ENCODE data around the gene ANKMY1. TPM values are rescaled to one million over a fixed set of nuclear protein-coding genes. Genes with fewer than 3 reads are reported as not detected.

The ANKMY1 gene
- total RNA-seq, 1 donor from 2014 or later = 16.8 TPM

- Mint-ChIP-seq H3K27ac (no peak overlapping the region), H3K36me3 (peaks cover 3% of the 10 kb centered on the region), H3K4me3 (no peak overlapping the region), H3K9me3 (no peaks in the 10 kb centered on the region), H3K27me3 (no peaks in the 10 kb centered on the region), H3K4me1 (ENCODE audit: unreplicated experiment) (peaks cover 9% of the 10 kb centered on the region)
- TF ChIP-seq CTCF (conservative IDR thresholded peaks at IDR 0.05) = no peak
- no peak for DNase-seq (ENCODE audit: extremely low spot score, unreplicated experiment)
These were observed 46.1 kb upstream of the ANKMY1 start for GRCh38 chr2:240603846-240604245.

GRCh38 chr2:240603081-240603835 is 45.5 kb upstream of the ANKMY1 start:
- Mint-ChIP-seq H3K4me1 (ENCODE audit: unreplicated experiment) (peaks cover 9% of the 10 kb centered on the region), H3K4me3 (no peak overlapping the region), H3K27me3 (no peaks in the 10 kb centered on the region), H3K36me3 (peaks cover 3% of the 10 kb centered on the region), H3K27ac (no peak overlapping the region), H3K9me3 (no peaks in the 10 kb centered on the region)
- no peak for DNase-seq (ENCODE audit: extremely low spot score, unreplicated experiment)
- TF ChIP-seq CTCF (conservative IDR thresholded peaks at IDR 0.05) = no peak

GRCh38 chr2:240602266-240603050 is 44.7 kb upstream of the ANKMY1 start:
- DNase-seq (ENCODE audit: extremely low spot score, unreplicated experiment) = no peak
- H3K4me1 Mint-ChIP-seq (ENCODE audit: unreplicated experiment) = peaks cover 9% of the 10 kb centered on the region
- no peak for TF ChIP-seq CTCF (conservative IDR thresholded peaks at IDR 0.05)
- H3K36me3 Mint-ChIP-seq = peaks cover 3% of the 10 kb centered on the region
- no peak overlapping the region for H3K27ac Mint-ChIP-seq
- no peaks in the 10 kb centered on the region for H3K9me3 Mint-ChIP-seq
- H3K27me3 Mint-ChIP-seq = no peaks in the 10 kb centered on the region
- H3K4me3 Mint-ChIP-seq = no peak overlapping the region

GRCh38 chr2:240601831-240602160 is 44.0 kb upstream of the ANKMY1 start:
- no peak for DNase-seq (ENCODE audit: extremely low spot score, unreplicated experiment)
- peaks cover 9% of the 10 kb centered on the region for H3K4me1 Mint-ChIP-seq (ENCODE audit: unreplicated experiment)

More at GRCh38 chr2:240601831-240602160, 44.0 kb upstream of the ANKMY1 start:
- H3K4me3 Mint-ChIP-seq = no peak overlapping the region
- no peak for TF ChIP-seq CTCF (conservative IDR thresholded peaks at IDR 0.05)
- peaks cover 3% of the 10 kb centered on the region for H3K36me3 Mint-ChIP-seq
- H3K9me3 Mint-ChIP-seq = no peaks in the 10 kb centered on the region
- no peak overlapping the region for H3K27ac Mint-ChIP-seq
- no peaks in the 10 kb centered on the region for H3K27me3 Mint-ChIP-seq
